Measurements from ENCODE around the gene C3orf18.

GRCh38 chr3:50559702-50560101 is 7.8 kb downstream of the C3orf18 start:
- no peak for TF ChIP-seq CTCF (IDR thresholded peaks at IDR 0.05; ENCODE audit: poor library complexity)
- no peak for TF ChIP-seq EZH2 (IDR thresholded peaks at IDR 0.05; ENCODE audit: borderline replicate concordance)
